Peyer's patch (tissue), 4 donors: ENCODE results near the gene BCL2L1. TPM values are rescaled to one million over a fixed set of nuclear protein-coding genes. Genes with fewer than 3 reads are reported as not detected.
"Not testable (repeated sequence)": the region's sequence is repeated elsewhere in the genome, so short reads cannot be mapped to it uniquely, and the experiment has no call there.

Experiments
- DNase-seq, 3 donors: peaks; one replicate each; pipeline ENCODE4 v3.0.0-alpha.2; 2017 to 2019
- H3K27ac ChIP-seq, 4 donors: fragments of 200-600 bp; sonication (generic); one replicate each; pipeline ENCODE4 v1.5.1; 2016 to 2019
- H3K27me3 ChIP-seq, 2 donors: fragments of 200-600 bp; sonication (generic); one replicate each; pipeline ENCODE4 v1.5.1; 2019
- H3K36me3 ChIP-seq, 3 donors: fragments of 200-600 bp; sonication (generic); one replicate each; pipeline ENCODE4 v1.5.1; 2016 to 2019
- H3K4me1 ChIP-seq, 4 donors: fragments of 200-600 bp; sonication (generic); one replicate each; pipeline ENCODE4 v1.5.1; 2016 to 2019
- H3K4me3 ChIP-seq, 4 donors: fragments of 200-600 bp; sonication (generic); 1 replicate in 3 of 4; 2 replicates in 1 of 4; pipeline ENCODE4 v1.5.1; 2016 to 2019; ENCODE audit warnings: mild to moderate bottlenecking in 1 of 4
- H3K9me3 ChIP-seq, 4 donors: fragments of 200-600 bp; sonication (generic); one replicate each; pipeline ENCODE4 v1.5.1; 2016 to 2019; ENCODE audit warnings: mild to moderate bottlenecking in 1 of 4
- POLR2A ChIP-seq, 2 donors: fragments of 450-650 bp; IDR thresholded peaks; one replicate each; pipeline ENCODE4 v1.5.1; 2017; ENCODE audit warnings: antibody characterized with exemption in 2 of 2, mild to moderate bottlenecking in 2 of 2, moderate library complexity in 2 of 2
- total RNA-seq, 4 donors: library from RNA; depleted of rRNA; stranded (reverse); fragments of >200 nt; gene quantifications; one replicate each; pipeline ENCODE4 v1.1.0, GENCODE V29; 2016
- TF ChIP-seq, protein P1 (sequence below), 6 experiments: fragments of 450-650 bp in 4 of 6; fragments of 200-600 bp in 2 of 6; sonication (generic) in 1 of 6; IDR thresholded peaks; one replicate each; pipeline ENCODE4 v1.5.1; 2017 to 2019; ENCODE audit warnings: antibody characterized with exemption in 6 of 6, mild to moderate bottlenecking in 3 of 6, moderate library complexity in 1 of 6

BCL2L1 gene
- total RNA-seq, 4 donors from 2014 or later: 85.0 to 185 (median 144) TPM

DNA sequence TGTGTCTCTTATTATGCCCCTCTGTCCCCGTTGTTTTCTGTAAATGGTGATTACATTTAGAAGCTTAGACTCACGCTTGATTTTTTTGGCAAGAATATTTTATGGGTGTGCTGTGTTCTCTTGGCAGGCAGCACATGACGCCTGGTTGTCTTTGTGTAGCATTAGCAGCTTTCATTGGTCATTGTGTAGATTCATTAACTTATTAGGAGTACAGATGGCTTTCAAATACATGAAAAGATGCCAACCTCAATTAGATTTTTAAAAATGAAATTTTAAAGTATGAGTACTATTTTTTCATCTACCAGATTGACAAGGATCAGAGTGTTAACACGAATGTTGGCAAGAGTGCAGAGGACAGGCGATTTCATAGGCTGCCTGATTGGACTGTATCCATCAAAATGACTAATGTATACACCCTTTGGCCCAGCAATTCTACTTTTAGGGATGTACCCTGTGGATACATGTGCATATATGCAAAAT lies 69.7 kb downstream of the BCL2L1 start:
- TF ChIP-seq POLR2A (IDR thresholded peaks at IDR 0.05): no peak
- TF ChIP-seq, protein P1, sequence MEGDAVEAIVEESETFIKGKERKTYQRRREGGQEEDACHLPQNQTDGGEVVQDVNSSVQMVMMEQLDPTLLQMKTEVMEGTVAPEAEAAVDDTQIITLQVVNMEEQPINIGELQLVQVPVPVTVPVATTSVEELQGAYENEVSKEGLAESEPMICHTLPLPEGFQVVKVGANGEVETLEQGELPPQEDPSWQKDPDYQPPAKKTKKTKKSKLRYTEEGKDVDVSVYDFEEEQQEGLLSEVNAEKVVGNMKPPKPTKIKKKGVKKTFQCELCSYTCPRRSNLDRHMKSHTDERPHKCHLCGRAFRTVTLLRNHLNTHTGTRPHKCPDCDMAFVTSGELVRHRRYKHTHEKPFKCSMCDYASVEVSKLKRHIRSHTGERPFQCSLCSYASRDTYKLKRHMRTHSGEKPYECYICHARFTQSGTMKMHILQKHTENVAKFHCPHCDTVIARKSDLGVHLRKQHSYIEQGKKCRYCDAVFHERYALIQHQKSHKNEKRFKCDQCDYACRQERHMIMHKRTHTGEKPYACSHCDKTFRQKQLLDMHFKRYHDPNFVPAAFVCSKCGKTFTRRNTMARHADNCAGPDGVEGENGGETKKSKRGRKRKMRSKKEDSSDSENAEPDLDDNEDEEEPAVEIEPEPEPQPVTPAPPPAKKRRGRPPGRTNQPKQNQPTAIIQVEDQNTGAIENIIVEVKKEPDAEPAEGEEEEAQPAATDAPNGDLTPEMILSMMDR (IDR thresholded peaks at IDR 0.05): no peak
- Histone ChIP-seq H3K27ac (no peak overlapping the region), H3K4me3 (no peak overlapping the region), H3K36me3 (no peaks in the 10 kb centered on the region), H3K27me3 (no peaks in the 10 kb centered on the region), H3K9me3 (no peaks in the 10 kb centered on the region), H3K4me1 (no peaks in the 10 kb centered on the region)
- no peak for DNase-seq

DNA sequence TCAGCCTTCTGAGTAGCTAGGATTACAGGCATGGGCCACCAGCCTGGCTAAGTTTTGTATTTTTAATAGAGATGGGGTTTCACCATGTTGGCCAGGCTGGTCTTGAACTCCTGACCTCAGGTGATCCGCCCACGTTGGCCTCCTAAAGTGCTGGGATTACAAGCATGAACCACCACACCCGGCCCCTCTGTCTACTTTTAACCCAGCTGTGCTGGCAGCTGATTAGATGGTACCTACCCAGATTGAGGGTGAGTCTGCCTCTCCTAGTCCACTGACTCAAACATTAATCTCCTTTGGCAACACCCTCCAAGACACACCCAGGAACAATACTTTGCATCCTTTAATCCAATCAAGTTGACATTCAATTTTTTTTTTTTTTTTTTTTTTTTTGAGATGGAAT lies 74.6 kb downstream of the BCL2L1 start:
- H3K4me3 ChIP-seq, H3K9me3 ChIP-seq, H3K36me3 ChIP-seq, H3K27ac ChIP-seq, DNase-seq, H3K27me3 ChIP-seq, H3K4me1 ChIP-seq: not testable (repeated sequence)

DNA sequence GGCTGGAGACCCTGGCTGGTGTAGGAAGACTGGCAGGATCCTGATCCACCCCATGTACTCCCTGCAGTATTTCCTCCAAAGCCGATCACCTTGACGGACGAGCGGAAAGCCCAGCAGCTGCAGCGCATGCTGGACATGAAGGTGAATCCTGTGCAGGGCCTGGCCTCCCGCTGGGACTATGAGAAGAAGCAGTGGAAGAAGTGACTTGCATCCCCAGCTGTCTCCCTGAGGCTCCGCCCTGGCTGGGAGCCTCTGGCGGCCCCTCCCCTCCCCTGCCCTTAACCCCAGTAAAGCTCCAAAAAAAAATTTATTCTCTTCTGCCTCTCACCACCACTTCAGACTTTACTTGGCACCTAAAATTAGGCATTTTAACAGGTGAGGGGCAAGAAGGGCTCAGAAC lies 78.0 kb downstream of the BCL2L1 start:
- Histone ChIP-seq H3K27me3 (no peaks in the 10 kb centered on the region), H3K9me3 (no peaks in the 10 kb centered on the region), H3K36me3 (no peaks in the 10 kb centered on the region), H3K4me1 (no peaks in the 10 kb centered on the region), H3K4me3 (no peak overlapping the region), H3K27ac (no peak overlapping the region)
- TF ChIP-seq, protein P1 (IDR thresholded peaks at IDR 0.05): no peak
- no peak for TF ChIP-seq POLR2A (IDR thresholded peaks at IDR 0.05)
- no peak for DNase-seq

DNA sequence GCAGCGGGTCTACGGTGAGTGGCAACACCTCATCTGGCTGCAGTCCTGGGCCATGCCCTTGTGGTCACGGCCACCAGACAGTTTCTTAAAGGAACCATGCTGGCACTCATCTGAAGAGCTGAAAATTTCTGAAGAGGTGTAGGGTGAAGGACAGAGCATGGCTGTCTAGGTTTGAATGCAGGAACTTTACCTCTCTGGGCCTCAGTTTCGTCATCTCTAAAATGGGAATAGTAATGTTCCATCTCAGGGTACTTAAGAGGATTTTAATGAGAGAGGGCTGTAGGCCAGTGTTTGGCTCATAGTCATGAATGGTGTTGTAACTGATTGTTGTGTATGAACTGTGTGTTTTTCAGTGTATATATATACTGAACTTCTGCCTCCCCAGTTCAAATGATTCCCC lies 79.1 kb downstream of the BCL2L1 start:
- Histone ChIP-seq H3K27me3 (no peaks in the 10 kb centered on the region), H3K36me3 (no peaks in the 10 kb centered on the region), H3K27ac (no peak overlapping the region), H3K9me3 (no peaks in the 10 kb centered on the region), H3K4me3 (no peak overlapping the region), H3K4me1 (no peaks in the 10 kb centered on the region)
- DNase-seq: no peak
- TF ChIP-seq POLR2A (IDR thresholded peaks at IDR 0.05): no peak
- TF ChIP-seq, protein P1 (IDR thresholded peaks at IDR 0.05): no peak

DNA sequence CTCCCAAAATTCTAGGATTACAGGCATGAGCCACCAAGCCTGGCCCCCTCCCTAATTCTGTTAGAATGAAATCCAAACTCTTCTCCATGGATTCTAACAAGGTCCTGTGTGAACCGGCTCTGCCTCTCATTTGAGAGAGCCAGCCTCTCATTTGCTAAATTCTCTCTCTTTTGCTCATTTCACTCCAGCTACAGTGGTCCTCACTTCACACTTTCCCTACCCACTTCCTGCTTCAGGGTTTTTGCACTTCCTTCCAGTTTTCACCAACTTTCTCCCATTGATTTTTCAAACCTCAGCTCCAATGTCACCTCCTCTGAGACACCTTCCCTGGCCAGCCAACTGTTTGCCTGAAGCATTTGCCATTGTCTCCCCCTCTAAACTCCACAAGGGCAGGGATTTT lies 79.8 kb downstream of the BCL2L1 start:
- Histone ChIP-seq H3K9me3 (no peaks in the 10 kb centered on the region), H3K36me3 (no peaks in the 10 kb centered on the region), H3K27ac (no peak overlapping the region), H3K4me1 (no peaks in the 10 kb centered on the region), H3K4me3 (no peak overlapping the region), H3K27me3 (no peaks in the 10 kb centered on the region)
- no peak for TF ChIP-seq POLR2A (IDR thresholded peaks at IDR 0.05)
- TF ChIP-seq, protein P1 (IDR thresholded peaks at IDR 0.05): no peak
- DNase-seq: no peak

DNA sequence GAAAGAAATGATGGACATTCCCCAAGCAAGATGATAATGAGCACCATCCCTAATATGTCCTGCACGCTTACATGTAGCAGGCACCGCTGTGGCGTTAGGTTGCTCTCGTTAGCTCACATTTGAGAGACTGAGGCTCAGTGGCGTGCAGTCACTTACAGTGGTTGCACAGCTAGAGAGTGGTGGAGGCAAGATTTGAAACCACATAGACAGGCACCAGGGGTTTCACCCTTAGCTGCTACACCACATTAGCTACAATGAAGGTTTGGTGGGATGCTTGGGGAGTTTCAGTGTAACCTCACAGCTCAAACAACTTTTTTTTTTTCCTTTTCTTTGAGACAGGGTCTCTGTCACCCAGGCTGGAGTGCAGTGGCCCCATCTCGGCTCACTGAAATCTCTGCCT lies 81.3 kb downstream of the BCL2L1 start:
- Histone ChIP-seq H3K27ac (no peak overlapping the region), H3K4me3 (no peak overlapping the region), H3K9me3 (no peaks in the 10 kb centered on the region), H3K36me3 (no peaks in the 10 kb centered on the region), H3K27me3 (no peaks in the 10 kb centered on the region), H3K4me1 (no peaks in the 10 kb centered on the region)
- TF ChIP-seq POLR2A (IDR thresholded peaks at IDR 0.05): no peak
- TF ChIP-seq, protein P1 (IDR thresholded peaks at IDR 0.05): no peak
- DNase-seq: no peak
